ENCODE measurements around the gene CCDC141.

DNA sequence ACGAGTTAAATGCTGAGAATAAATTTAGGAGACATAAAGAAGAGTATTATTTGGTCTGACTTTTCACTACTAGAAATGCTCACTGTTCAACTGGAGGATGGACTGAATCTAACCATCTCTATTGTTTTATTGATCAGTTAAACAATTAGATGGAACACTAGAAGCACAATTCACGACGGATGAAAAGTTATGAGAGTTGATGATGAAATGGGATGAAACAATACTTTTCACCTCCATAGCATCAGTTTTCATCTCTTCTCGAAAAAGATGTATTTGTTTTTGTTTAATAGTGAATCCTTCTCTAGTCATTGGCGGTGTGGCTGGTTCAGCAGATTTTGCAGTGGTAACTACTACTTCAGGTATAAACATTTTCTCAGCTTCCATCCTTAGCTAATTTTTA is 262.0 kb downstream of the CCDC141 start:
- TF ChIP-seq, protein P1, sequence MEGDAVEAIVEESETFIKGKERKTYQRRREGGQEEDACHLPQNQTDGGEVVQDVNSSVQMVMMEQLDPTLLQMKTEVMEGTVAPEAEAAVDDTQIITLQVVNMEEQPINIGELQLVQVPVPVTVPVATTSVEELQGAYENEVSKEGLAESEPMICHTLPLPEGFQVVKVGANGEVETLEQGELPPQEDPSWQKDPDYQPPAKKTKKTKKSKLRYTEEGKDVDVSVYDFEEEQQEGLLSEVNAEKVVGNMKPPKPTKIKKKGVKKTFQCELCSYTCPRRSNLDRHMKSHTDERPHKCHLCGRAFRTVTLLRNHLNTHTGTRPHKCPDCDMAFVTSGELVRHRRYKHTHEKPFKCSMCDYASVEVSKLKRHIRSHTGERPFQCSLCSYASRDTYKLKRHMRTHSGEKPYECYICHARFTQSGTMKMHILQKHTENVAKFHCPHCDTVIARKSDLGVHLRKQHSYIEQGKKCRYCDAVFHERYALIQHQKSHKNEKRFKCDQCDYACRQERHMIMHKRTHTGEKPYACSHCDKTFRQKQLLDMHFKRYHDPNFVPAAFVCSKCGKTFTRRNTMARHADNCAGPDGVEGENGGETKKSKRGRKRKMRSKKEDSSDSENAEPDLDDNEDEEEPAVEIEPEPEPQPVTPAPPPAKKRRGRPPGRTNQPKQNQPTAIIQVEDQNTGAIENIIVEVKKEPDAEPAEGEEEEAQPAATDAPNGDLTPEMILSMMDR (IDR thresholded peaks at IDR 0.05): no peak
- no peak for TF ChIP-seq POLR2A (IDR thresholded peaks at IDR 0.05)

All from Peyer's patch (tissue), 4 donors.